Fibroblast of lung (primary cell): ENCODE data around the gene PRPSAP1.

Experiments
- EZH2 ChIP-seq: IDR thresholded peaks from 2 replicates; pipeline ENCODE4 v1.5.1; 2012; ENCODE audit warnings: low read length, control low read depth, mild to moderate bottlenecking; ENCODE audit errors: missing control alignments
- TF ChIP-seq, protein P1 (sequence below), 2 donors: IDR thresholded peaks in 1 of 2; conservative IDR thresholded peaks in 1 of 2; 1 replicate in 1 of 2; 2 replicates in 1 of 2; pipeline ENCODE4 v1.5.1; 2011 to 2012; ENCODE audit warnings: low read length in 2 of 2, control low read depth in 1 of 2, inconsistent platforms in 1 of 2, low read depth in 1 of 2, mild to moderate bottlenecking in 1 of 2

DNA sequence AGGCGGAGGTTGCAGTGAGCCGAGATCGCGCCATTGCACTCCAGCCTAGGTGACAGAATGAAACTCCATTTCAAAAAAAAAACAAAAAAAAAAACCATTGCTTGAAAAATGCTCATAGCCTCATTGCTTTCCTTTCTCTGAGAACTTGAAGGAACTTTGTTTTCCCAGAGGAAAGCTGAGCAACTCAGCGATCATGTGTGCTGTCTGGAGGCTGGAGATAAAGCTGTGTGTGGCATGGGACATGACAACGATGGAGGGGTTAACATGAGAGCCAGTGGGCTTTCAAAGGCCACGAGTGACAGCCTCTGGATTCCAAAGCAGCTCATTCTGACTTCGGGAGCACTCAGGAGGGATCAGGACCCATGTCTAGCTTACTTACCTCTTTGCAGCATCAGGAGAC lies 24.1 kb downstream of the PRPSAP1 start:
- TF ChIP-seq EZH2, result no peak
- TF ChIP-seq, protein P1, sequence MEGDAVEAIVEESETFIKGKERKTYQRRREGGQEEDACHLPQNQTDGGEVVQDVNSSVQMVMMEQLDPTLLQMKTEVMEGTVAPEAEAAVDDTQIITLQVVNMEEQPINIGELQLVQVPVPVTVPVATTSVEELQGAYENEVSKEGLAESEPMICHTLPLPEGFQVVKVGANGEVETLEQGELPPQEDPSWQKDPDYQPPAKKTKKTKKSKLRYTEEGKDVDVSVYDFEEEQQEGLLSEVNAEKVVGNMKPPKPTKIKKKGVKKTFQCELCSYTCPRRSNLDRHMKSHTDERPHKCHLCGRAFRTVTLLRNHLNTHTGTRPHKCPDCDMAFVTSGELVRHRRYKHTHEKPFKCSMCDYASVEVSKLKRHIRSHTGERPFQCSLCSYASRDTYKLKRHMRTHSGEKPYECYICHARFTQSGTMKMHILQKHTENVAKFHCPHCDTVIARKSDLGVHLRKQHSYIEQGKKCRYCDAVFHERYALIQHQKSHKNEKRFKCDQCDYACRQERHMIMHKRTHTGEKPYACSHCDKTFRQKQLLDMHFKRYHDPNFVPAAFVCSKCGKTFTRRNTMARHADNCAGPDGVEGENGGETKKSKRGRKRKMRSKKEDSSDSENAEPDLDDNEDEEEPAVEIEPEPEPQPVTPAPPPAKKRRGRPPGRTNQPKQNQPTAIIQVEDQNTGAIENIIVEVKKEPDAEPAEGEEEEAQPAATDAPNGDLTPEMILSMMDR (conservative IDR thresholded peaks at IDR 0.05 in 1 of 2, IDR thresholded peaks at IDR 0.05 in 1 of 2; ENCODE audit: low read depth in 1 of 2, low read length in 2 of 2), result no peak
